ENCODE measurements around the gene GTF2B. TPM values are rescaled to one million over a fixed set of nuclear protein-coding genes. Genes with fewer than 3 reads are reported as not detected.
"Not testable (repeated sequence)": the region's sequence is repeated elsewhere in the genome, so short reads cannot be mapped to it uniquely, and the experiment has no call there.

Gene GTF2B
- total and polyA plus RNA-seq, 8 donors, result 6.3 to 18.6 (median 11.1) TPM

- Histone ChIP-seq H3K4me3 (peak overlapping the region; percentile 74 to 93 (median 85)), H3K27me3 (no peaks in the 10 kb centered on the region), H3K27ac (peak overlapping the region; percentile 85 to 96 (median 90)), H3K9me3 (no peaks in the 10 kb centered on the region), H3K4me1 (peaks cover 14 to 28% (median 26%) of the 10 kb centered on the region in 3 donors), H3K36me3 (peaks cover 0 to 14% (median 9%) of the 10 kb centered on the region in 3 donors)
- intact Hi-C loops (cut with DNase I), result no loop called here
- ATAC-seq (peak; percentile 52 to 66 (median 61)), FAIRE-seq (no peak), DNase-seq (peak in 3 of 6 donors; percentile 18 to 36 (median 33))
- WGBS, 2 donors, result 0 to 1% methylated on average over 15 to 16 of the region's 18 CpGs
- TF ChIP-seq CTCF (IDR thresholded peaks at IDR 0.05), result no peak
Measured at GRCh38 chr1:88890791-88891317, 513 bp downstream of the GTF2B start.

GRCh38 chr1:88890131-88890530 is 1.2 kb downstream of the GTF2B start:
- Histone ChIP-seq H3K9me3 (no peaks in the 10 kb centered on the region), H3K36me3 (peaks cover 0 to 20% (median 11%) of the 10 kb centered on the region in 3 donors), H3K27ac (no peak overlapping the region), H3K4me3 (peak overlapping the region; percentile 74 to 93 (median 85)), H3K27me3 (no peaks in the 10 kb centered on the region), H3K4me1 (peaks cover 14 to 28% (median 26%) of the 10 kb centered on the region in 3 donors)
- WGBS, 2 donors, result 25 to 26% methylated on average over 2 of the region's 2 CpGs
- FAIRE-seq (no peak), DNase-seq (no peak), ATAC-seq (no peak)
- intact Hi-C loops (cut with DNase I), result no loop called here
- TF ChIP-seq CTCF (IDR thresholded peaks at IDR 0.05), result no peak

- intact Hi-C loops (cut with DNase I), result no loop called here
- TF ChIP-seq CTCF (IDR thresholded peaks at IDR 0.05), result no peak
- DNase-seq (no peak), FAIRE-seq (no peak), ATAC-seq (no peak)
- 52 to 65% methylated on average over 1 of the region's 1 CpG for WGBS, 2 donors
- no peak overlapping the region for H3K27ac ChIP-seq
- H3K9me3 ChIP-seq, result no peaks in the 10 kb centered on the region
- no peaks in the 10 kb centered on the region for H3K27me3 ChIP-seq
- H3K4me1 ChIP-seq, result peaks cover 14 to 28% (median 26%) of the 10 kb centered on the region in 3 donors
- H3K4me3 ChIP-seq, result no peak overlapping the region
- peaks cover 0 to 30% (median 13%) of the 10 kb centered on the region in 3 donors for H3K36me3 ChIP-seq
Measured at GRCh38 chr1:88888750-88889149, 2.6 kb downstream of the GTF2B start.

- H3K4me3 ChIP-seq, result no peak overlapping the region
- intact Hi-C loops (cut with DNase I), result no loop called here
- DNase-seq (no peak), ATAC-seq (no peak), FAIRE-seq (no peak)
- no peak for TF ChIP-seq CTCF (IDR thresholded peaks at IDR 0.05)
- peaks cover 0 to 30% (median 13%) of the 10 kb centered on the region in 3 donors for H3K36me3 ChIP-seq
- WGBS, 2 donors, result 62 to 63% methylated on average over 3 of the region's 3 CpGs
- H3K27me3 ChIP-seq, result no peaks in the 10 kb centered on the region
- H3K9me3 ChIP-seq, result no peaks in the 10 kb centered on the region
- peaks cover 14 to 33% (median 32%) of the 10 kb centered on the region in 3 donors for H3K4me1 ChIP-seq
- H3K27ac ChIP-seq, result no peak overlapping the region
Measured at GRCh38 chr1:88885933-88886332, 5.4 kb downstream of the GTF2B start.

- intact Hi-C loops (cut with DNase I), result no loop called here
- peaks cover 0 to 30% (median 13%) of the 10 kb centered on the region in 3 donors for H3K36me3 ChIP-seq
- peaks cover 8 to 20% (median 10%) of the 10 kb centered on the region in 3 donors for H3K4me1 ChIP-seq
Measured at GRCh38 chr1:88883156-88883555, 8.2 kb downstream of the GTF2B start.

GRCh38 chr1:88880717-88881116 is 10.7 kb downstream of the GTF2B start:
- H3K4me3 ChIP-seq; DNase-seq; FAIRE-seq; H3K27ac ChIP-seq; H3K27me3 ChIP-seq; intact Hi-C loops (cut with DNase I); H3K9me3 ChIP-seq; ATAC-seq: not testable (repeated sequence)
- Histone ChIP-seq H3K36me3 (peaks cover 0 to 15% (median 3%) of the 10 kb centered on the region in 3 donors), H3K4me1 (peaks cover 11 to 32% (median 16%) of the 10 kb centered on the region in 3 donors)
- 80 to 82% methylated on average over 8 of the region's 8 CpGs for WGBS, 2 donors

More at GRCh38 chr1:88883156-88883555, 8.2 kb downstream of the GTF2B start:
- H3K4me3 ChIP-seq, result no peak overlapping the region
- no peak overlapping the region for H3K27ac ChIP-seq
- ATAC-seq (no peak), FAIRE-seq (no peak), DNase-seq (no peak)
- no peaks in the 10 kb centered on the region for H3K27me3 ChIP-seq
- TF ChIP-seq CTCF (IDR thresholded peaks at IDR 0.05), result no peak
- WGBS, 2 donors, result 62 to 69% methylated on average over 3 of the region's 3 CpGs
- no peaks in the 10 kb centered on the region for H3K9me3 ChIP-seq

Measured in pancreas (tissue), 10 donors.